Stimulated activated effector memory CD8-positive, alpha-beta T cell treated with anti-CD3 and anti-CD28 coated beads, Interleukin-12 subunit alpha, Interleukin-12 subunit beta, amount 100 ng/mL, for 72 hours (primary cell): ENCODE measurements around the gene DTNA.

Source experiments
- ATAC-seq: fragments of 150-1000 bp; cut with Tn5 transposase; 2 replicates; pipeline ENCODE4 v1.10.0; 2021
- DNase-seq, 2 donors: peaks; one replicate each; pipeline ENCODE4 v3.0.0; 2021 to 2022; ENCODE audit warnings: low spot score in 2 of 2
- H3K27ac Mint-ChIP-seq: one replicate; pipeline ENCODE4 v1.8.0; 2022; ENCODE audit warnings: mild to moderate bottlenecking, mixed read lengths
- H3K36me3 Mint-ChIP-seq: one replicate; pipeline ENCODE4 v1.8.0; 2022; ENCODE audit warnings: mild to moderate bottlenecking, mixed read lengths
- H3K4me1 Mint-ChIP-seq: one replicate; pipeline ENCODE4 v1.8.0; 2022; ENCODE audit warnings: mixed read lengths
- H3K4me3 Mint-ChIP-seq: one replicate; pipeline ENCODE4 v1.8.0; 2022; ENCODE audit warnings: mild to moderate bottlenecking, mixed read lengths
- H3K9me3 Mint-ChIP-seq: one replicate; pipeline ENCODE4 v1.8.0; 2022; ENCODE audit warnings: mixed read lengths

Gene DTNA

GRCh38 chr18:34866739-34867138 is 156.6 kb downstream of the DTNA start:
- DNase-seq (no peak), ATAC-seq (no peak)
- H3K27ac Mint-ChIP-seq, result no peak overlapping the region
- peaks cover 20% of the 10 kb centered on the region for H3K4me1 Mint-ChIP-seq
- H3K9me3 Mint-ChIP-seq, result no peaks in the 10 kb centered on the region
- no peak overlapping the region for H3K4me3 Mint-ChIP-seq
- no peaks in the 10 kb centered on the region for H3K36me3 Mint-ChIP-seq

GRCh38 chr18:34867520-34867919 is 157.4 kb downstream of the DTNA start:
- Mint-ChIP-seq H3K4me1 (peaks cover 21% of the 10 kb centered on the region), H3K9me3 (no peaks in the 10 kb centered on the region), H3K27ac (no peak overlapping the region), H3K4me3 (no peak overlapping the region), H3K36me3 (no peaks in the 10 kb centered on the region)
- ATAC-seq, result no peak
- DNase-seq, result no peak

- no peaks in the 10 kb centered on the region for H3K9me3 Mint-ChIP-seq
- no peaks in the 10 kb centered on the region for H3K36me3 Mint-ChIP-seq
- H3K27ac Mint-ChIP-seq, result no peak overlapping the region
- H3K4me3 Mint-ChIP-seq, result no peak overlapping the region
- peaks cover 16% of the 10 kb centered on the region for H3K4me1 Mint-ChIP-seq
- ATAC-seq (no peak), DNase-seq (no peak)
Measured at GRCh38 chr18:34870555-34871310, 160.6 kb downstream of the DTNA start.

GRCh38 chr18:34871435-34871834 is 161.3 kb downstream of the DTNA start:
- Mint-ChIP-seq H3K9me3 (no peaks in the 10 kb centered on the region), H3K4me3 (no peak overlapping the region), H3K4me1 (peaks cover 9% of the 10 kb centered on the region), H3K36me3 (no peaks in the 10 kb centered on the region), H3K27ac (no peak overlapping the region)
- DNase-seq, result no peak
- peak; percentile 69 for ATAC-seq

- DNase-seq (no peak), ATAC-seq (no peak)
- Mint-ChIP-seq H3K4me3 (no peak overlapping the region), H3K27ac (no peak overlapping the region), H3K36me3 (no peaks in the 10 kb centered on the region), H3K9me3 (no peaks in the 10 kb centered on the region), H3K4me1 (peaks cover 6% of the 10 kb centered on the region)
Measured at GRCh38 chr18:34872066-34872465, 162.0 kb downstream of the DTNA start.

- Mint-ChIP-seq H3K4me3 (no peak overlapping the region), H3K4me1 (peaks cover 6% of the 10 kb centered on the region), H3K27ac (no peak overlapping the region), H3K36me3 (no peaks in the 10 kb centered on the region), H3K9me3 (no peaks in the 10 kb centered on the region)
- DNase-seq (no peak), ATAC-seq (no peak)
Measured at GRCh38 chr18:34873986-34874580, 164.0 kb downstream of the DTNA start.

- H3K4me1 Mint-ChIP-seq, result peaks cover 6% of the 10 kb centered on the region
Measured at GRCh38 chr18:34875150-34875549, 165.1 kb downstream of the DTNA start.

GRCh38 chr18:34880403-34880802 is 170.3 kb downstream of the DTNA start:
- DNase-seq (no peak), ATAC-seq (no peak)
- H3K27ac Mint-ChIP-seq, result no peak overlapping the region
- no peaks in the 10 kb centered on the region for H3K4me1 Mint-ChIP-seq
- no peaks in the 10 kb centered on the region for H3K9me3 Mint-ChIP-seq
- H3K36me3 Mint-ChIP-seq, result no peaks in the 10 kb centered on the region
- no peak overlapping the region for H3K4me3 Mint-ChIP-seq

More at GRCh38 chr18:34875150-34875549, 165.1 kb downstream of the DTNA start:
- Mint-ChIP-seq H3K36me3 (no peaks in the 10 kb centered on the region), H3K27ac (no peak overlapping the region), H3K4me3 (no peak overlapping the region), H3K9me3 (no peaks in the 10 kb centered on the region)
- DNase-seq, result no peak
- ATAC-seq, result no peak

GRCh38 chr18:34880882-34881834 is 171.1 kb downstream of the DTNA start:
- no peak for ATAC-seq
- Mint-ChIP-seq H3K27ac (no peak overlapping the region), H3K4me3 (no peak overlapping the region), H3K36me3 (no peaks in the 10 kb centered on the region), H3K9me3 (no peaks in the 10 kb centered on the region), H3K4me1 (no peaks in the 10 kb centered on the region)
- DNase-seq, result no peak

- Mint-ChIP-seq H3K36me3 (no peaks in the 10 kb centered on the region), H3K4me1 (no peaks in the 10 kb centered on the region), H3K4me3 (no peak overlapping the region), H3K9me3 (no peaks in the 10 kb centered on the region), H3K27ac (no peak overlapping the region)
- DNase-seq (no peak), ATAC-seq (no peak)
Measured at GRCh38 chr18:34884436-34884835, 174.3 kb downstream of the DTNA start.

- Mint-ChIP-seq H3K36me3 (no peaks in the 10 kb centered on the region), H3K27ac (no peak overlapping the region), H3K9me3 (no peaks in the 10 kb centered on the region), H3K4me1 (no peaks in the 10 kb centered on the region), H3K4me3 (no peak overlapping the region)
- no peak for DNase-seq
- no peak for ATAC-seq
Measured at GRCh38 chr18:34886177-34886576, 176.1 kb downstream of the DTNA start.

- Mint-ChIP-seq H3K4me1 (no peaks in the 10 kb centered on the region), H3K36me3 (no peaks in the 10 kb centered on the region), H3K27ac (no peak overlapping the region), H3K9me3 (no peaks in the 10 kb centered on the region), H3K4me3 (no peak overlapping the region)
- DNase-seq (no peak), ATAC-seq (no peak)
Measured at GRCh38 chr18:34887881-34888580, 177.9 kb downstream of the DTNA start.

GRCh38 chr18:34890486-34891085 is 180.5 kb downstream of the DTNA start:
- Mint-ChIP-seq H3K36me3 (no peaks in the 10 kb centered on the region), H3K9me3 (peaks cover 3% of the 10 kb centered on the region), H3K4me1 (no peaks in the 10 kb centered on the region), H3K27ac (no peak overlapping the region), H3K4me3 (no peak overlapping the region)
- no peak for ATAC-seq
- no peak for DNase-seq

- Mint-ChIP-seq H3K36me3 (no peaks in the 10 kb centered on the region), H3K9me3 (peaks cover 3% of the 10 kb centered on the region), H3K4me3 (no peak overlapping the region), H3K4me1 (no peaks in the 10 kb centered on the region), H3K27ac (no peak overlapping the region)
- ATAC-seq (no peak), DNase-seq (no peak)
Measured at GRCh38 chr18:34892379-34892778, 182.3 kb downstream of the DTNA start.

GRCh38 chr18:34893239-34893638 is 183.1 kb downstream of the DTNA start:
- no peaks in the 10 kb centered on the region for H3K36me3 Mint-ChIP-seq
- no peaks in the 10 kb centered on the region for H3K4me1 Mint-ChIP-seq

More at GRCh38 chr18:34893239-34893638, 183.1 kb downstream of the DTNA start:
- Mint-ChIP-seq H3K4me3 (no peak overlapping the region), H3K9me3 (peaks cover 3% of the 10 kb centered on the region), H3K27ac (no peak overlapping the region)
- no peak for ATAC-seq
- no peak for DNase-seq
